Measurements from ENCODE around the gene ARID3B.

DNA sequence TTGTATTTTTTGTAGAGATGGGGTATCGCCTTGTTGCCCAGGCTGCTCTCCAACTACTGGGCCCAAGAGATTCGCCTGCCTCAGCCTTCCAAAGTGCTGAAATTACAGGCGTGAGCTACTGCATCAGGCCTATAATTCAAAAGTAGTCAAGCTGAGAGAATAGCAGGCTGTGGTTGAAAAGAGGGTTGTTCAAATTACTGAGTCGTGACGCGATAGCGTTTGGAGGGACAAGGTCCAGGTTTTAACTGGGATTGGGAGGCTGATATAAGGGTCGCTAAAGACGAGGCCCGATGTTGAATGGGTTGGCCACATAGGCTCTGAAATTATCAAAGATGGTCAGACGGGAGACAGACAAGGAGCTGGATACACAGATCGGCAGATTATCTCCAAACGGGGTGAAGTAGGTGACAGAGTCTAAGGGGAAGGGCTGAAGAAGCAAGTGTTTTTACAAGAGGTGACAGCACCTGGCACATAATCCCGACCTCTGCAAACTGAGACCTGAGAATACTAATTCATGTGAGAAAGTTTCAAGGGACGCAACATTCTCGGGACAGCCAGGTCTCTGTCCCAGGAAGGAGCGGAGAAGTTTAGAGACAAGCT, 759 bp upstream of the ARID3B start:
- TF ChIP-seq RFX5 (IDR thresholded peaks at IDR 0.05; ENCODE audit: low read depth, low read length) (no peak), MAFK (IDR thresholded peaks at IDR 0.05; ENCODE audit: low read depth, low read length) (no peak), FOS (IDR thresholded peaks at IDR 0.05; ENCODE audit: low read depth, low read length) (no peak)
- TF ChIP-seq, protein P1, sequence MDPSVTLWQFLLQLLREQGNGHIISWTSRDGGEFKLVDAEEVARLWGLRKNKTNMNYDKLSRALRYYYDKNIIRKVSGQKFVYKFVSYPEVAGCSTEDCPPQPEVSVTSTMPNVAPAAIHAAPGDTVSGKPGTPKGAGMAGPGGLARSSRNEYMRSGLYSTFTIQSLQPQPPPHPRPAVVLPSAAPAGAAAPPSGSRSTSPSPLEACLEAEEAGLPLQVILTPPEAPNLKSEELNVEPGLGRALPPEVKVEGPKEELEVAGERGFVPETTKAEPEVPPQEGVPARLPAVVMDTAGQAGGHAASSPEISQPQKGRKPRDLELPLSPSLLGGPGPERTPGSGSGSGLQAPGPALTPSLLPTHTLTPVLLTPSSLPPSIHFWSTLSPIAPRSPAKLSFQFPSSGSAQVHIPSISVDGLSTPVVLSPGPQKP (IDR thresholded peaks at IDR 0.05; ENCODE audit: borderline replicate concordance, low read depth, low read length) = no peak

Data from IMR-90 (cell line).